Neuronal stem cell (in vitro differentiated cells): ENCODE results near the gene FAM25A.
"Not testable (repeated sequence)": the region's sequence is repeated elsewhere in the genome, so short reads cannot be mapped to it uniquely, and the experiment has no call there.

Experiments used
- DNase-seq: peaks from one replicate; pipeline ENCODE4 v3.0.0-alpha.2; 2013; ENCODE audit warnings: low spot score
- H2AFZ ChIP-seq: one replicate; pipeline ENCODE4 v1.6.1; 2013; ENCODE audit warnings: mild to moderate bottlenecking, low read length, inconsistent platforms
- H2AK5ac ChIP-seq: 2 replicates; pipeline ENCODE4 v1.6.1; 2013; ENCODE audit warnings: low read depth, mild to moderate bottlenecking, inconsistent platforms, low read length, moderate library complexity, mixed read lengths
- H2BK120ac ChIP-seq: 2 replicates; pipeline ENCODE4 v1.6.1; 2013; ENCODE audit warnings: low read depth, mild to moderate bottlenecking, inconsistent platforms, low read length, moderate library complexity, mixed read lengths
- H2BK12ac ChIP-seq: one replicate; pipeline ENCODE4 v1.6.1; 2013; ENCODE audit warnings: low read length, inconsistent platforms
- H2BK15ac ChIP-seq: 2 replicates; pipeline ENCODE4 v1.6.1; 2013; ENCODE audit warnings: mild to moderate bottlenecking, low read length, inconsistent platforms, mixed read lengths
- H2BK5ac ChIP-seq: one replicate; pipeline ENCODE4 v1.6.1; 2013; ENCODE audit warnings: inconsistent platforms, mild to moderate bottlenecking, low read length, moderate library complexity
- H3K14ac ChIP-seq: one replicate; pipeline ENCODE4 v1.6.1; 2013; ENCODE audit warnings: low read length, inconsistent platforms
- H3K18ac ChIP-seq: 2 replicates; pipeline ENCODE4 v1.6.1; 2013; ENCODE audit warnings: low read length, inconsistent platforms
- H3K23ac ChIP-seq: 2 replicates; pipeline ENCODE4 v1.6.1; 2013; ENCODE audit warnings: low read depth, mild to moderate bottlenecking, mixed read lengths, low read length, inconsistent platforms; ENCODE audit not compliant: poor library complexity
- H3K27ac ChIP-seq: replicated peaks from 3 replicates; pipeline ENCODE4 v1.5.1; 2013; ENCODE audit warnings: low read length, inconsistent platforms
- H3K27me3 ChIP-seq, 3 experiments: 2 replicates each; pipeline ENCODE4 v1.6.1; 2013; ENCODE audit warnings: low read length in 3 of 3, mild to moderate bottlenecking in 2 of 3, inconsistent platforms in 1 of 3, low read depth in 1 of 3, mixed read lengths in 1 of 3, moderate library complexity in 1 of 3; ENCODE audit not compliant: control insufficient read depth in 3 of 3, insufficient read depth in 3 of 3
- H3K36me3 ChIP-seq, 2 donors: replicated peaks in 1 of 2; 2 replicates each; pipeline ENCODE4 v1.6.1; 2013; ENCODE audit warnings: low read length in 2 of 2; ENCODE audit not compliant: control insufficient read depth in 2 of 2, insufficient read depth in 2 of 2
- H3K4ac ChIP-seq: 2 replicates; pipeline ENCODE4 v1.6.1; 2013; ENCODE audit warnings: inconsistent platforms, mild to moderate bottlenecking, low read length, moderate library complexity
- H3K4me1 ChIP-seq, 2 donors: 1 replicate in 1 of 2; 2 replicates in 1 of 2; pipeline ENCODE4 v1.6.1; 2013; ENCODE audit warnings: low read length in 2 of 2, low read depth in 1 of 2; ENCODE audit not compliant: control insufficient read depth in 2 of 2, insufficient read depth in 1 of 2
- H3K4me2 ChIP-seq: one replicate; pipeline ENCODE4 v1.6.1; 2013; ENCODE audit warnings: mild to moderate bottlenecking, low read length, inconsistent platforms; ENCODE audit not compliant: insufficient read depth, poor library complexity, severe bottlenecking
- H3K4me3 ChIP-seq, 2 donors: 2 replicates each; pipeline ENCODE4 v1.5.1; 2013; ENCODE audit warnings: low read length in 2 of 2, mild to moderate bottlenecking in 2 of 2, inconsistent platforms in 1 of 2, moderate library complexity in 1 of 2
- H3K79me1 ChIP-seq: one replicate; pipeline ENCODE4 v1.6.1; 2013; ENCODE audit warnings: low read depth, mild to moderate bottlenecking, inconsistent platforms, low read length, moderate library complexity
- H3K9ac ChIP-seq: one replicate; pipeline ENCODE4 v1.6.1; 2013; ENCODE audit warnings: mild to moderate bottlenecking, low read depth, low read length, inconsistent platforms; ENCODE audit not compliant: poor library complexity
- H3K9me3 ChIP-seq, 2 donors: replicated peaks in 1 of 2; 2 replicates each; pipeline versions ENCODE3 to v1.6.1; 2013; ENCODE audit warnings: low read length in 2 of 2, mild to moderate bottlenecking in 2 of 2, inconsistent platforms in 1 of 2, low read depth in 1 of 2, mixed read lengths in 1 of 2, moderate library complexity in 1 of 2; ENCODE audit not compliant: control insufficient read depth in 2 of 2, insufficient read depth in 1 of 2
- H4K8ac ChIP-seq: one replicate; pipeline ENCODE4 v1.6.1; 2013; ENCODE audit warnings: low read depth, mild to moderate bottlenecking, inconsistent platforms, low read length, moderate library complexity
- H4K91ac ChIP-seq: one replicate; pipeline ENCODE4 v1.6.1; 2013; ENCODE audit warnings: low read length, low read depth, mild to moderate bottlenecking, inconsistent platforms; ENCODE audit not compliant: poor library complexity
- WGBS, 2 donors: extraction: QIAGEN DNeasy Blood & Tissue Kit; methylation state at CpG; one replicate each; pipeline ENCODE4 v1.1.7; 2013; ENCODE audit warnings: missing lambda C conversion rate in 2 of 2, mixed read lengths in 1 of 2; ENCODE audit not compliant: insufficient read length in 2 of 2, insufficient replicate concordance in 1 of 2; ENCODE audit errors: extremely low coverage in 2 of 2; 5-methylcytosine and 5-hydroxymethylcytosine counted together

The FAM25A gene

GRCh38 chr10:86979977-86980448, 40.1 kb upstream of the FAM25A start:
- Histone ChIP-seq H2BK120ac (no peak overlapping the region), H3K9me3 (no peaks in the 10 kb centered on the region), H3K23ac (no peak overlapping the region), H3K9ac (no peak overlapping the region), H3K4me1 (no peaks in the 10 kb centered on the region), H3K27me3 (no peaks in the 10 kb centered on the region), H2BK15ac (no peak overlapping the region), H4K8ac (no peak overlapping the region), H3K4ac (no peak overlapping the region), H3K27ac (no peak overlapping the region), H2AFZ (no peak overlapping the region), H3K4me3 (no peak overlapping the region), H2BK12ac (no peak overlapping the region), H3K18ac (no peak overlapping the region), H3K4me2 (no peak overlapping the region), H3K14ac (no peak overlapping the region), H2BK5ac (no peak overlapping the region), H4K91ac (no peak overlapping the region), H3K36me3 (no peaks in the 10 kb centered on the region), H3K79me1 (no peaks in the 10 kb centered on the region), H2AK5ac (no peak overlapping the region)
- no CpG with 5 or more reads among the region's 3 CpGs for WGBS, 2 donors
- no peak for DNase-seq

DNA sequence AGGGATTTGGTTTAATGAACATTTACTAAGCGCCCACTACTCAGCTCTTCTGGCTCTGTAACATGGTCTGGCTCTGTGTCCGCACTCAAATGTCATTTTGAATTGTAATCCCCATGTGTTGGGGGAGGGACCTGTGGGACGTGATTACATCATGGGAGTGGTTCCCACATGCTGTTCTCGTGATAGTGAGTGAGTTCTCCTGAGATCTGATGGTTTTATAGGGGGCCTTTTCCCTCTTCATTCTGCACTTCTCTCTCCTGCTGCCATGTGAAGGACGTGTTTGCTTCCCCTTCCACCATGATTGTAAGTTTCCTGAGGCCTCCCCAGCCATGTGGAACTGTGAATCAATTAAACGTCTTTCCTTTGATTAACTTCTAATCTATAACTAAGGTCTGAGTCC, 39.1 kb upstream of the FAM25A start:
- H3K4me1 ChIP-seq, H3K4ac ChIP-seq, H2BK12ac ChIP-seq, H3K27ac ChIP-seq, H3K23ac ChIP-seq, H3K4me3 ChIP-seq, H2AFZ ChIP-seq, H4K91ac ChIP-seq, DNase-seq, H3K4me2 ChIP-seq, H3K18ac ChIP-seq, H2BK5ac ChIP-seq, H2BK120ac ChIP-seq, H2BK15ac ChIP-seq, H2AK5ac ChIP-seq, H3K27me3 ChIP-seq, H3K14ac ChIP-seq, H3K9ac ChIP-seq, H4K8ac ChIP-seq, H3K9me3 ChIP-seq, H3K36me3 ChIP-seq, H3K79me1 ChIP-seq: not testable (repeated sequence)
- no CpG with 5 or more reads among the region's 6 CpGs for WGBS, 2 donors

DNA sequence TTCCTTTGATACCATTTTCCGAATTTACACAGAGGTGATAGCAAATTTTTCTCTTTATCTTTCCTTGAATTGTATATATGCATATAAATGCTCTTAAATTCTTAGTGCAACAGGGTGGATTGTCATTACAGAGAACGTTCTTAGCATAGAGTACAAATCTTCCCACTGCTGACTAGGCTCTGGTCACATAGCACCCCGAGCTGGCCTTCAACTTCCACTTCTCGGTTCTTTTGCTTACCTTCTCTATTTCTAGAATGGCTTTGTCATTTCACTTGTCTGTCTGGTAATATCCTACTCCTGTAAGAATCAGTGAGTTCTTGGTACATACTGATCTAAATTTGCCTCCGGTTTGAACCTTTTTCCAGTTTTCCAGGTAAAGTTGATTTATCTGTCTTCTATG, 38.4 kb upstream of the FAM25A start:
- Histone ChIP-seq H3K14ac (no peak overlapping the region), H2AFZ (no peak overlapping the region)
- no CpG with 5 or more reads among the region's 5 CpGs for WGBS, 2 donors

DNA sequence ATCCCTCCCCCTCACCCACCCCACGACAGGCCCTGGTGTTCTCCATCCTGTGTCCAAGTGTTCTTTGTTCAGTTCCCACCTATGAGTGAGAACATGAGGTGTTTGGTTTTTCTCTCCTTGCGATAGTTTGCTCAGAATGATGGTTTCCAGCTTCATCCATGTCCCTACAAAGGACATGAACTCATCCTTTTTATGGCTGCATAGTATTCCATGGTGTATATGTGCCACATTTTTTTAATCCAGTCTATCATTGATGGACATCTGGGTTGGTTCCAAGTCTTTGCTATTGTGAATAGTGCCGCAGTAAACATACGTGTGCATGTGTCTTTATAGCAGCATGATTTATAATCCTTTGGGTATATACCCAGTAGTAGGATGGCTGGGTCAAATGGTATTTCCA, 35.6 kb upstream of the FAM25A start:
- H3K36me3 ChIP-seq, H4K8ac ChIP-seq, H3K4ac ChIP-seq, H3K4me1 ChIP-seq, H2AFZ ChIP-seq, H3K14ac ChIP-seq, H3K18ac ChIP-seq, H2BK5ac ChIP-seq, H3K4me2 ChIP-seq, H3K27me3 ChIP-seq, H3K9me3 ChIP-seq, H3K79me1 ChIP-seq, H3K27ac ChIP-seq, DNase-seq, H3K4me3 ChIP-seq, H3K9ac ChIP-seq, H2BK15ac ChIP-seq, H4K91ac ChIP-seq, H3K23ac ChIP-seq, H2AK5ac ChIP-seq, H2BK12ac ChIP-seq, H2BK120ac ChIP-seq: not testable (repeated sequence)
- no CpG with 5 or more reads among the region's 4 CpGs for WGBS, 2 donors

More for the DNA sequence above, 38.4 kb upstream of the FAM25A start:
- H2AK5ac ChIP-seq: no peak overlapping the region
- H3K4ac ChIP-seq: no peak overlapping the region
- H3K18ac ChIP-seq: no peak overlapping the region
- no peak overlapping the region for H3K23ac ChIP-seq
- no peaks in the 10 kb centered on the region for H3K79me1 ChIP-seq
- no peak overlapping the region for H3K4me2 ChIP-seq
- no peak overlapping the region for H2BK15ac ChIP-seq
- no peak overlapping the region for H4K91ac ChIP-seq
- no peak overlapping the region for H2BK5ac ChIP-seq
- H4K8ac ChIP-seq: no peak overlapping the region
- H3K9me3 ChIP-seq: no peaks in the 10 kb centered on the region
- no peaks in the 10 kb centered on the region for H3K36me3 ChIP-seq
- H3K27me3 ChIP-seq: no peaks in the 10 kb centered on the region
- H2BK120ac ChIP-seq: no peak overlapping the region
- DNase-seq: no peak
- H3K4me1 ChIP-seq: no peaks in the 10 kb centered on the region
- no peak overlapping the region for H2BK12ac ChIP-seq
- H3K27ac ChIP-seq: no peak overlapping the region
- no peak overlapping the region for H3K4me3 ChIP-seq
- H3K9ac ChIP-seq: no peak overlapping the region
